Astrocyte (in vitro differentiated cells and primary cell): ENCODE measurements around the gene ABCF2. TPM values are rescaled to one million over a fixed set of nuclear protein-coding genes. Genes with fewer than 3 reads are reported as not detected.

Source experiments
- DNase-seq: peaks from one replicate; pipeline ENCODE4 v3.0.0-alpha.2; 2010; ENCODE audit warnings: low read depth
- FAIRE-seq: peaks from 2 replicates; lab custom pipeline; 2011; peaks lifted over from hg19 to GRCh38; lab: Jason Lieb, UNC
- H2AFZ ChIP-seq: 2 replicates; pipeline ENCODE4 v1.6.0; 2012; ENCODE audit warnings: low read depth, low read length, inconsistent platforms
- H3K27ac ChIP-seq: 2 replicates; pipeline ENCODE4 v1.5.1; 2011; ENCODE audit warnings: low read depth, low read length, inconsistent platforms
- H3K27me3 ChIP-seq: 2 replicates; pipeline ENCODE4 v1.6.0; 2011; ENCODE audit warnings: low read length, inconsistent platforms; ENCODE audit not compliant: insufficient read depth
- H3K36me3 ChIP-seq: 2 replicates; pipeline ENCODE4 v1.5.1; 2011; ENCODE audit warnings: low read length, inconsistent platforms; ENCODE audit not compliant: insufficient read depth
- H3K4me1 ChIP-seq: 2 replicates; pipeline ENCODE4 v1.5.1; 2011; ENCODE audit warnings: low read length, inconsistent platforms; ENCODE audit not compliant: insufficient read depth
- H3K4me2 ChIP-seq: 2 replicates; pipeline ENCODE4 v1.6.0; 2012; ENCODE audit warnings: low read length, inconsistent platforms
- H3K4me3 ChIP-seq: 2 replicates; pipeline ENCODE4 v1.5.1; 2011; ENCODE audit warnings: low read depth, mild to moderate bottlenecking, low read length, inconsistent platforms; ENCODE audit not compliant: insufficient read depth
- H3K79me2 ChIP-seq: 2 replicates; pipeline ENCODE4 v1.6.0; 2012; ENCODE audit warnings: mild to moderate bottlenecking, low read length, inconsistent platforms; ENCODE audit not compliant: insufficient read depth
- H3K9ac ChIP-seq: 2 replicates; pipeline ENCODE4 v1.6.0; 2012; ENCODE audit warnings: mild to moderate bottlenecking, low read length, inconsistent platforms
- H3K9me3 ChIP-seq: 2 replicates; pipeline ENCODE4 v1.5.1; 2012; ENCODE audit warnings: low read depth, mild to moderate bottlenecking, low read length, inconsistent platforms; ENCODE audit not compliant: insufficient read depth
- H4K20me1 ChIP-seq: 2 replicates; pipeline ENCODE4 v1.6.0; 2012; ENCODE audit warnings: low read length, inconsistent platforms; ENCODE audit not compliant: insufficient read depth
- H3K27ac Mint-ChIP-seq: one replicate; pipeline ENCODE4 v1.8.0; 2021; ENCODE audit warnings: mild to moderate bottlenecking, mixed read lengths; ENCODE audit not compliant: unreplicated experiment
- H3K27me3 Mint-ChIP-seq: one replicate; pipeline ENCODE4 v1.8.0; 2021; ENCODE audit warnings: low read depth, mixed read lengths; ENCODE audit not compliant: unreplicated experiment
- H3K36me3 Mint-ChIP-seq: one replicate; pipeline ENCODE4 v1.8.0; 2021; ENCODE audit warnings: low read depth, mixed read lengths; ENCODE audit not compliant: unreplicated experiment
- H3K4me1 Mint-ChIP-seq: one replicate; pipeline ENCODE4 v1.8.0; 2021; ENCODE audit warnings: low read depth, mixed read lengths; ENCODE audit not compliant: unreplicated experiment
- H3K4me3 Mint-ChIP-seq: one replicate; pipeline ENCODE4 v1.8.0; 2021; ENCODE audit warnings: mild to moderate bottlenecking, moderate library complexity, mixed read lengths; ENCODE audit not compliant: unreplicated experiment
- H3K9me3 Mint-ChIP-seq: one replicate; pipeline ENCODE4 v1.8.0; 2021; ENCODE audit warnings: mild to moderate bottlenecking, mixed read lengths; ENCODE audit not compliant: unreplicated experiment
- EZH2 ChIP-seq: IDR thresholded peaks from 2 replicates; pipeline ENCODE4 v1.6.1; 2012; ENCODE audit warnings: mild to moderate bottlenecking, low read length, inconsistent platforms; ENCODE audit not compliant: insufficient read depth
- total RNA-seq: library from RNA; stranded (reverse); gene quantifications from 2 replicates; pipeline ENCODE4 v1.2.1, GENCODE V29; 2021
- TF ChIP-seq, protein P1 (sequence below): IDR thresholded peaks from 2 replicates; pipeline ENCODE4 v1.5.1; 2011; ENCODE audit warnings: low read depth, mild to moderate bottlenecking, inconsistent platforms, low read length, moderate library complexity; ENCODE audit not compliant: insufficient read depth

ABCF2 gene
- total RNA-seq, 1 donor from 2014 or later: 53.2 TPM

DNA sequence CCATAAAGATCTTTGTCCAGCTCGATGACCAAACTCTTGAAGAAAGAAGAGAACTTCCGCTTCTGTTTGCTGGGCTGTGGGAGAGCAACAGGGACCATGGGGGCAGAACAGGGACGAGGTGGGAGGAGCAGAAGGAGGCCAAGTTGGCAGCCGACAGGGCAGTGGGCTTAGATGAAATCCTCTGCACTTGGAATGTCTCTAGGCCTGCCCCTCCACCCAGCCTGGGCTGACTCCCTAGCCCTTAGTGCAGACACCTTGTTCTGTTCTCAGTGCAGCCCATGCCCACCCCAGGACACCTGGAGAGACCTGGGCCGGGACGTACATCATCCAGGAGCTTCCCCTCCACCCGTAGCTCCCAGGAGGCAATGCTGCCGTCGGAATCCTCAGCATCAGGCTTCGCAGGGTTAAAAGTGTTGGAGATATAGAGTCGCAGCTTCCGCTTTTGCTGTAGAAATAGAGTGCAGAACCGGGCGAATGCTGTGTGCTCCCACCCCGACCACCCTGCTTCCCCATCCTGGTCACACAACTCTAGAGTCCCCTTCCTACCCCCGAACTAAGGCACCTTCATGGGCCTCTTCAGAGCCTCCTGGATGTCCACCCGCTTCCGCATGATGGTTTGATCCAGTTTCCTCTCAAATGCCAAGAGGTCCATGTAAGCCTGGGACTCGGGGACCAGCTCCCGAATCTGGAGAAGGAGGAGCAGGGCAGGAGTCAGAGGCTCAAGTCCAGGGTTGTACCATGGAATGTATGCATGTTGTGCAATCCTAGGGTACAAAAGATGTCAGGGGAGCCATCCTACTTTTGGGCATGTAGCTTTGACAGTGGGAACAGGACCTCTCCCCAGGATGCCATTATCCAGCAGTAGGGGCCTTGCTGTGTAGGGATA, 15.4 kb upstream of the ABCF2 start:
- Histone ChIP-seq H4K20me1 (peaks cover 93% of the 10 kb centered on the region), H3K4me2 (no peak overlapping the region), H3K4me3 (no peak overlapping the region), H3K79me2 (peaks cover 41% of the 10 kb centered on the region), H2AFZ (no peak overlapping the region), H3K4me1 (peaks cover 25% of the 10 kb centered on the region), H3K36me3 (peaks cover 27% of the 10 kb centered on the region), H3K9me3 (no peaks in the 10 kb centered on the region), H3K27me3 (no peaks in the 10 kb centered on the region), H3K9ac (no peak overlapping the region), H3K27ac (no peak overlapping the region)
- H3K9me3 Mint-ChIP-seq: no peaks in the 10 kb centered on the region
- peaks cover 16% of the 10 kb centered on the region for H3K36me3 Mint-ChIP-seq
- DNase-seq: no peak
- no peak for FAIRE-seq
- H3K27me3 Mint-ChIP-seq: no peaks in the 10 kb centered on the region
- TF ChIP-seq, protein P1, sequence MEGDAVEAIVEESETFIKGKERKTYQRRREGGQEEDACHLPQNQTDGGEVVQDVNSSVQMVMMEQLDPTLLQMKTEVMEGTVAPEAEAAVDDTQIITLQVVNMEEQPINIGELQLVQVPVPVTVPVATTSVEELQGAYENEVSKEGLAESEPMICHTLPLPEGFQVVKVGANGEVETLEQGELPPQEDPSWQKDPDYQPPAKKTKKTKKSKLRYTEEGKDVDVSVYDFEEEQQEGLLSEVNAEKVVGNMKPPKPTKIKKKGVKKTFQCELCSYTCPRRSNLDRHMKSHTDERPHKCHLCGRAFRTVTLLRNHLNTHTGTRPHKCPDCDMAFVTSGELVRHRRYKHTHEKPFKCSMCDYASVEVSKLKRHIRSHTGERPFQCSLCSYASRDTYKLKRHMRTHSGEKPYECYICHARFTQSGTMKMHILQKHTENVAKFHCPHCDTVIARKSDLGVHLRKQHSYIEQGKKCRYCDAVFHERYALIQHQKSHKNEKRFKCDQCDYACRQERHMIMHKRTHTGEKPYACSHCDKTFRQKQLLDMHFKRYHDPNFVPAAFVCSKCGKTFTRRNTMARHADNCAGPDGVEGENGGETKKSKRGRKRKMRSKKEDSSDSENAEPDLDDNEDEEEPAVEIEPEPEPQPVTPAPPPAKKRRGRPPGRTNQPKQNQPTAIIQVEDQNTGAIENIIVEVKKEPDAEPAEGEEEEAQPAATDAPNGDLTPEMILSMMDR: no peak
- no peak for TF ChIP-seq EZH2
- H3K4me1 Mint-ChIP-seq: peaks cover 6% of the 10 kb centered on the region
- no peak overlapping the region for H3K27ac Mint-ChIP-seq
- H3K4me3 Mint-ChIP-seq: no peak overlapping the region

DNA sequence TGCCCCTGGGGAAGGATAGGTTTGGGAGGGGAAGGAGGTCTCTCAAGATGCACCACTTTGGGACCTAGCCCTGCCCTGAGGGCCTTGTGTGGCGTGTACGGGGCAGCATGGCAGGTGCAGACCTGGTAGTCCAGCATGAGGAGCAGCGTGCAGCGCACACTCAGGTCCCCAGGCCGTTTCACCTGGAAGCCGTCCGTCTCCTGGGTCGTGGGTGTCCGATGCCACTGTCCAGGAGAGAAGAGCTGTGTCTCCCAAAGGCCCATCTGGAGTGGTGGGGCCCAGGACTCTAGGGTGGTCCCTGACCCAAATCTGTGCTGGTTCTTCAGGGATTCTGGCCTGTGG, 14.7 kb upstream of the ABCF2 start:
- Histone ChIP-seq H3K4me3 (no peak overlapping the region), H3K79me2 (peaks cover 42% of the 10 kb centered on the region), H4K20me1 (peaks cover 93% of the 10 kb centered on the region), H3K36me3 (peaks cover 33% of the 10 kb centered on the region), H3K4me2 (no peak overlapping the region), H3K9me3 (no peaks in the 10 kb centered on the region), H3K9ac (no peak overlapping the region), H3K4me1 (peaks cover 18% of the 10 kb centered on the region), H2AFZ (no peak overlapping the region), H3K27me3 (no peaks in the 10 kb centered on the region), H3K27ac (no peak overlapping the region)
- FAIRE-seq: no peak
- no peaks in the 10 kb centered on the region for H3K27me3 Mint-ChIP-seq
- peaks cover 6% of the 10 kb centered on the region for H3K4me1 Mint-ChIP-seq
- H3K36me3 Mint-ChIP-seq: peaks cover 19% of the 10 kb centered on the region
- no peaks in the 10 kb centered on the region for H3K9me3 Mint-ChIP-seq
- H3K27ac Mint-ChIP-seq: no peak overlapping the region
- no peak overlapping the region for H3K4me3 Mint-ChIP-seq
- DNase-seq: no peak
- no peak for TF ChIP-seq EZH2
- TF ChIP-seq, protein P1: no peak
